Myocyte (in vitro differentiated cells): Measurements from ENCODE around the gene DNAH17. TPM values are rescaled to one million over a fixed set of nuclear protein-coding genes. Genes with fewer than 3 reads are reported as not detected.
A peak's percentile ranks its signal among the peaks of the same experiment; 100 is the strongest.

Experiments
- DNase-seq: peaks from one replicate; pipeline ENCODE4 v3.0.0-alpha.2; 2012; ENCODE audit warnings: low read depth
- total RNA-seq: library from RNA; depleted of rRNA; stranded (reverse); fragments of >200 nt; gene quantifications from 2 replicates; pipeline ENCODE4 v1.2.3, GENCODE V29; 2014

DNAH17 gene
- total RNA-seq, 1 donor from 2014 or later = not detected

- DNase-seq = peak; percentile 84
Measured at GRCh38 chr17:78497115-78497540, 80.1 kb downstream of the DNAH17 start.

- no peak for DNase-seq
Measured at GRCh38 chr17:78496311-78496710, 80.9 kb downstream of the DNAH17 start.

- DNase-seq = no peak
Measured at GRCh38 chr17:78495634-78496033, 81.6 kb downstream of the DNAH17 start.

GRCh38 chr17:78494696-78495330 lies 82.4 kb downstream of the DNAH17 start:
- no peak for DNase-seq

GRCh38 chr17:78493853-78494695 lies 83.1 kb downstream of the DNAH17 start:
- DNase-seq = no peak

GRCh38 chr17:78493450-78493849 lies 83.7 kb downstream of the DNAH17 start:
- no peak for DNase-seq

- DNase-seq = no peak
Measured at GRCh38 chr17:78492116-78492799, 84.9 kb downstream of the DNAH17 start.

GRCh38 chr17:78491236-78492115 lies 85.7 kb downstream of the DNAH17 start:
- no peak for DNase-seq

GRCh38 chr17:78490673-78491072 lies 86.5 kb downstream of the DNAH17 start:
- no peak for DNase-seq

- DNase-seq = no peak
Measured at GRCh38 chr17:78490156-78490555, 87.0 kb downstream of the DNAH17 start.

- no peak for DNase-seq
Measured at GRCh38 chr17:78488867-78489634, 88.1 kb downstream of the DNAH17 start.

GRCh38 chr17:78488156-78488555 lies 89.0 kb downstream of the DNAH17 start:
- no peak for DNase-seq

- DNase-seq = no peak
Measured at GRCh38 chr17:78486946-78487680, 90.1 kb downstream of the DNAH17 start.

GRCh38 chr17:78486228-78486802 lies 90.9 kb downstream of the DNAH17 start:
- DNase-seq = no peak

- no peak for DNase-seq
Measured at GRCh38 chr17:78485290-78486168, 91.7 kb downstream of the DNAH17 start.

- no peak for DNase-seq
Measured at GRCh38 chr17:78484271-78485246, 92.6 kb downstream of the DNAH17 start.

- DNase-seq = no peak
Measured at GRCh38 chr17:78479369-78479768, 97.8 kb downstream of the DNAH17 start.
